SK-N-MC (cell line): Measurements from ENCODE around the gene DGKH.

Experiments used
- EZH2 ChIP-seq: fragments of 200-600 bp; sonication (generic); IDR thresholded peaks from one replicate; pipeline ENCODE4 v1.6.1; 2017; ENCODE audit warnings: antibody characterized with exemption
- POLR2AphosphoS5 ChIP-seq: IDR thresholded peaks from 2 replicates; pipeline ENCODE4 v1.6.1; 2012; ENCODE audit warnings: mild to moderate bottlenecking, low read depth, low read length, borderline replicate concordance

DNA sequence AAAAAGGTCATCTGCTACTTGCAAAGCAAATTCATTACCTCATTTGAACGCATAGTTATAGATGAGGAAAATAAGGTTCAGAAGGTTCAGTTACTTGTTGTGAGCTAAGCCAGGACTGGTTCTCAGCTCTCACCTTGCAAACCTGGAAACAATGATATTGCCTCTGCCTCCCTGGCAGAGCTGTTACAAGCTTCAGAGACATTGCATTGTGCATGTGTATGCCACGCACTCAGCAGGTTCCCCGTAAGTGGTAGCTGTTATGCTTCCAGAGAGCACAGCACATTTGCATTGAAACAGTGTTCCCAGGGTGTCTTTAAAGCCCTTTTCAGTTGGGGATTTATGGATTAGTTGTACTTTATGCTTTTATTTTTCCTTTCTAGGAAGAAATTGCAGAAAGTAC is 80.6 kb downstream of the DGKH start:
- TF ChIP-seq POLR2AphosphoS5 (no peak), EZH2 (no peak)
